Glutamatergic neuron (in vitro differentiated cells): Measurements from ENCODE around the gene COA1. TPM values are rescaled to one million over a fixed set of nuclear protein-coding genes. Genes with fewer than 3 reads are reported as not detected.
"Not testable (repeated sequence)": the region's sequence is repeated elsewhere in the genome, so short reads cannot be mapped to it uniquely, and the experiment has no call there.

Experiments used
- DNase-seq: peaks from one replicate; pipeline ENCODE4 v3.0.0; 2022
- H3K27ac Mint-ChIP-seq: one replicate; pipeline ENCODE4 v1.8.0; 2020; ENCODE audit warnings: mild to moderate bottlenecking, mixed read lengths, inconsistent platforms; ENCODE audit not compliant: unreplicated experiment
- H3K27me3 Mint-ChIP-seq: one replicate; pipeline ENCODE4 v1.8.0; 2020; ENCODE audit warnings: mild to moderate bottlenecking, moderate library complexity, mixed read lengths, inconsistent platforms; ENCODE audit not compliant: unreplicated experiment
- H3K36me3 Mint-ChIP-seq: one replicate; pipeline ENCODE4 v1.8.0; 2020; ENCODE audit warnings: mild to moderate bottlenecking, mixed read lengths, inconsistent platforms; ENCODE audit not compliant: unreplicated experiment
- H3K4me1 Mint-ChIP-seq: one replicate; pipeline ENCODE4 v1.8.0; 2020; ENCODE audit warnings: mild to moderate bottlenecking, low read depth, mixed read lengths, inconsistent platforms; ENCODE audit not compliant: unreplicated experiment
- H3K4me3 Mint-ChIP-seq: one replicate; pipeline ENCODE4 v1.8.0; 2020; ENCODE audit warnings: mild to moderate bottlenecking, mixed read lengths, inconsistent platforms; ENCODE audit not compliant: unreplicated experiment
- H3K9me3 Mint-ChIP-seq: one replicate; pipeline ENCODE4 v1.8.0; 2020; ENCODE audit warnings: mild to moderate bottlenecking, moderate library complexity, mixed read lengths, inconsistent platforms; ENCODE audit not compliant: unreplicated experiment
- CTCF ChIP-seq: fragments of 200-600 bp; sonication (generic); IDR thresholded peaks from one replicate; pipeline ENCODE4 v1.5.0; 2021; ENCODE audit not compliant: partially characterized antibody, unreplicated experiment
- total RNA-seq: library from RNA; stranded (reverse); fragmentation: NEBNext Ultra II Directional; extraction: Animal tissue kit (Norgen Biotek cat#: 25700); gene quantifications from one replicate; pipeline ENCODE4 v1.2.1, GENCODE V29; 2021; ENCODE audit not compliant: unreplicated experiment

COA1 gene
- total RNA-seq, 1 donor from 2014 or later: 73.7 TPM

GRCh38 chr7:43674559-43675436 is 54.5 kb downstream of the COA1 start:
- Mint-ChIP-seq H3K27ac (no peak overlapping the region), H3K4me1 (peaks cover 3% of the 10 kb centered on the region), H3K9me3 (peaks cover 10% of the 10 kb centered on the region), H3K4me3 (no peak overlapping the region), H3K36me3 (peaks cover 10% of the 10 kb centered on the region), H3K27me3 (no peaks in the 10 kb centered on the region)
- no peak for TF ChIP-seq CTCF
- DNase-seq: no peak

DNA sequence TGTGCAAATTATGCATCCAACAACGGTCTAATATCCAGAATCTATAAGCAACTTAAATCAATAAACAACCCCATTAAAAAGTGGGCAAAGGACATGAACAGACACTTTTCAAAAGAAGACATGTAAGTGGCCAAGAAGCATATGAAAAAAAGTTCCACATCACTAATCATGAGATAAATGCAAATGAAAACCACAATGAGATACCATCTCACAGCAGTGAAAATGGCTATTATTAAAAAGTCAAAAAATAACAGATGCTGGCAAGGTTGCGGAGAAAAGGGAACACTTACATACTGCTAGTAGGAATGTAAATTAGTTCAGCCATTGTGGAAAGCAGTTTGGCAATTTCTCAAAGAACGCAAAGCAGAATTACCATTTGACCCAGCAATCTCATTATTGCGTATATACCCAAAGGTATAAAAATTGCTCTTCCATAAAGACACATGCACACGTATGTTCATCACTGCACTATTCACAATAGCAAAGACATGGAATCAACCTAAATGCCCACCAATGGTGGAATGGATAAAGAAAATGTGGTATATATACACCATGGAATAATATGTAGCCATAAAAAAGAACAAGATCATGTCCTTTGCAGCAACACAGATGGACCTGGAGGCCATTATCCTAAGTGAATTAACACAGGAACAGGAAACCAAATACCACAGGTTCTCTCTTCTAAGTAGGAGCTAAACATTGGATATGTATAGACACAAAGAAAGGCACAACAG is 55.9 kb downstream of the COA1 start:
- not testable (repeated sequence) for H3K9me3 Mint-ChIP-seq, H3K27ac Mint-ChIP-seq
- H3K36me3 Mint-ChIP-seq: peaks cover 10% of the 10 kb centered on the region

GRCh38 chr7:43671521-43671920 is 57.8 kb downstream of the COA1 start:
- H3K27me3 Mint-ChIP-seq: peaks cover 2% of the 10 kb centered on the region
- peaks cover 6% of the 10 kb centered on the region for H3K9me3 Mint-ChIP-seq
- H3K4me3 Mint-ChIP-seq: no peak overlapping the region
- peaks cover 21% of the 10 kb centered on the region for H3K36me3 Mint-ChIP-seq
- TF ChIP-seq CTCF: no peak
- H3K4me1 Mint-ChIP-seq: peaks cover 4% of the 10 kb centered on the region
- no peak for DNase-seq
- H3K27ac Mint-ChIP-seq: peak overlapping the region; percentile 26

More for the DNA sequence above, 55.9 kb downstream of the COA1 start:
- not testable (repeated sequence) for H3K27me3 Mint-ChIP-seq, H3K4me3 Mint-ChIP-seq, DNase-seq, H3K4me1 Mint-ChIP-seq

DNA sequence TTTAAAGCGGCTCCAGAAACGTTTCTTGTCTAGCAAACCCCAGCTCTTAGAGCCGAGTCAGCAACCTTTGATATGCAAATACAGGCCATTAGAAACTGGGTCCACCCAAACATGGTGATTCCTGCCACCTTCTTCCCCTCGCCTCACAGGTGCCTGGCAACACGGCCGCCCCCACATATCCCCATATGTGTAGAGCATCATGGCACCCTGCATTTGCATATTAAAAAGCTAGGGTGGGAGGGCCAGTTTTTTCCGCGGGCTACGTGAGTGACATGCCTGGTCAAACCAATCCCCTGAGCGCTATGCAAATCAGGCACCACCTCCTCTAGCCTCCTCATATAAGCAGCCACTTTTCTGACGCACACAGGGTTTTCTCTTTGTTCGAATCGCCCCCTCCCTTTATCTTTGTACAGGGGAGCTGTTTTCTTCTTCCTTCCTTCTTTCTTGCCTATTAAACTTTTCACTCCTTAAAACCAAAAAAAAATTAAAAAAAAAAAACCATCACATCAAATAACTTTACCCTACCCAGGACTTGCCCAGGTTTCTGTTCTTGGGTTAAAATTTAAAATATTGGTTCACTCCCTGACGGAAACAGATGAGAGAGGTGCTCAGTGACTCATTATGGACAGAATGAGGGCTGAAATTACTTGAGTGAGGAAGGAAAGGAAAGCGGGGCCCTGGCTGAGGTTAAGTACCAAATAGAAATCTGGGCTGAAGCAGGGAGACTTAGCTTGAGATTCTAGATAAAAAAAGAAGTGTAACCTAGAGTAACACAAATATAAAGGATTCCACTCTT is 59.8 kb downstream of the COA1 start:
- Mint-ChIP-seq H3K4me3 (peak overlapping the region; percentile 68), H3K9me3 (peaks cover 6% of the 10 kb centered on the region), H3K27ac (peak overlapping the region; percentile 90), H3K36me3 (peaks cover 21% of the 10 kb centered on the region), H3K4me1 (peaks cover 4% of the 10 kb centered on the region), H3K27me3 (peaks cover 2% of the 10 kb centered on the region)
- TF ChIP-seq CTCF: no peak
- DNase-seq: peak; percentile 56

DNA sequence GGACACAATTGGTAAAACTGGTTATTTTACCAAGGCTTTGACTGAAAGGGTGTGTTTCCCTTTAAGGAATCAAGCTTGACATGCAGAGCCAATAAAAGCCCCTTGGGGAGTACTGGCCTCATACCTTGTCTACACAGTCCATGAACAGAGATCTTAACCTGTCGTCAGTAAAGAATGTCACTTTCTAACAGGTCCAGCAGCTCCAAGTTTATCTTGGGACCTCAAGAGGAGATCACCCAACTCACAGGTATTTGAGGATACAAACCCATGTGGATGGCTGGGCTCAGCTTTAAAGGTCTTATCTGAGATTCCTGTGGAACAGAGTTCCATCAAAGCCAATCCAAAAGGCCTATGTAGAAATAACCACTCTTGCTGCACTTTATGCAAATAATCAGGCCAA is 61.3 kb downstream of the COA1 start:
- peaks cover 2% of the 10 kb centered on the region for H3K27me3 Mint-ChIP-seq
- DNase-seq: no peak
- peaks cover 18% of the 10 kb centered on the region for H3K36me3 Mint-ChIP-seq
- no peak overlapping the region for H3K4me3 Mint-ChIP-seq
- H3K9me3 Mint-ChIP-seq: peaks cover 6% of the 10 kb centered on the region
- peaks cover 4% of the 10 kb centered on the region for H3K4me1 Mint-ChIP-seq
- no peak for TF ChIP-seq CTCF
- H3K27ac Mint-ChIP-seq: no peak overlapping the region
